ENCODE measurements around the gene ASB7. TPM values are rescaled to one million over a fixed set of nuclear protein-coding genes. Genes with fewer than 3 reads are reported as not detected.

ASB7 gene, protein sequence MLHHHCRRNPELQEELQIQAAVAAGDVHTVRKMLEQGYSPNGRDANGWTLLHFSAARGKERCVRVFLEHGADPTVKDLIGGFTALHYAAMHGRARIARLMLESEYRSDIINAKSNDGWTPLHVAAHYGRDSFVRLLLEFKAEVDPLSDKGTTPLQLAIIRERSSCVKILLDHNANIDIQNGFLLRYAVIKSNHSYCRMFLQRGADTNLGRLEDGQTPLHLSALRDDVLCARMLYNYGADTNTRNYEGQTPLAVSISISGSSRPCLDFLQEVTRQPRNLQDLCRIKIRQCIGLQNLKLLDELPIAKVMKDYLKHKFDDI
- total RNA-seq (2021) (17.9 and 19.0 TPM in 2 replicates), Bru-seq, nascent RNA (percentile 78 among the genes with signal in this experiment), BruChase-seq, experiment 1, labeled RNA remaining after a 2-hour chase (percentile 83 among the genes with signal in this experiment), BruChase-seq, experiment 2, labeled RNA remaining after a 6-hour chase (percentile 54 among the genes with signal in this experiment)
- long read RNA-seq, full-length matches to known transcripts: 10 of 13 reads
- long read RNA-seq, partial matches to known transcripts: 1 of 13 reads
- long read RNA-seq, other reads (novel, unspliced or antisense): 2 of 13 reads

GRCh38 chr15:100602064-100602822 lies at the start of gene ASB7, which contains the start of gene LINS1:
ASB7 (plus strand) TSS chr15:100602589; CDS start chr15:100612217, 9,628 bp downstream.
LINS1 (minus strand) TSS chr15:100602184; CDS start chr15:100580842, 21,342 bp downstream.
- POLR2A ChIA-PET (ENCODE audit: unreplicated experiment): interaction anchor here (0.6 to 0.8 kb wide), 3 partner anchors 406 to 1036 kb away, joined by 3 to 6 read pairs (median 4); no protein-coding TSS in a partner anchor
- H3K9me2 ChIP-seq (ENCODE audit: insufficient read depth): no peaks in the 10 kb centered on the region
- H3K27ac ChIP-seq: peak within 1 kb of the TSS; percentile 26
- peaks cover 21% of the 10 kb centered on the region for H3K36me3 ChIP-seq (ENCODE audit: low read depth)
- peaks cover 5% of the 10 kb centered on the region; the same call in 1 of the 2 replicates for H4K20me1 ChIP-seq (ENCODE audit: insufficient read depth)
- H2AFZ ChIP-seq: peak within 1 kb of the TSS; percentile 96
- no TSS peak for BruUV-seq (replicated peaks)
- no peak for TF ChIP-seq EZH2 (IDR thresholded peaks at IDR 0.05; ENCODE audit: low read depth)
- TF ChIP-seq, protein P1, sequence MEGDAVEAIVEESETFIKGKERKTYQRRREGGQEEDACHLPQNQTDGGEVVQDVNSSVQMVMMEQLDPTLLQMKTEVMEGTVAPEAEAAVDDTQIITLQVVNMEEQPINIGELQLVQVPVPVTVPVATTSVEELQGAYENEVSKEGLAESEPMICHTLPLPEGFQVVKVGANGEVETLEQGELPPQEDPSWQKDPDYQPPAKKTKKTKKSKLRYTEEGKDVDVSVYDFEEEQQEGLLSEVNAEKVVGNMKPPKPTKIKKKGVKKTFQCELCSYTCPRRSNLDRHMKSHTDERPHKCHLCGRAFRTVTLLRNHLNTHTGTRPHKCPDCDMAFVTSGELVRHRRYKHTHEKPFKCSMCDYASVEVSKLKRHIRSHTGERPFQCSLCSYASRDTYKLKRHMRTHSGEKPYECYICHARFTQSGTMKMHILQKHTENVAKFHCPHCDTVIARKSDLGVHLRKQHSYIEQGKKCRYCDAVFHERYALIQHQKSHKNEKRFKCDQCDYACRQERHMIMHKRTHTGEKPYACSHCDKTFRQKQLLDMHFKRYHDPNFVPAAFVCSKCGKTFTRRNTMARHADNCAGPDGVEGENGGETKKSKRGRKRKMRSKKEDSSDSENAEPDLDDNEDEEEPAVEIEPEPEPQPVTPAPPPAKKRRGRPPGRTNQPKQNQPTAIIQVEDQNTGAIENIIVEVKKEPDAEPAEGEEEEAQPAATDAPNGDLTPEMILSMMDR (conservative IDR thresholded peaks at IDR 0.05): no peak
- H3K4me1 ChIP-seq (replicated peaks; ENCODE audit: insufficient read depth): peaks cover 20% of the 10 kb centered on the region
- peaks cover 88% of the 10 kb centered on the region for H3K79me2 ChIP-seq (ENCODE audit: low read depth)
- H3K4me3 ChIP-seq: peak within 1 kb of the TSS; percentile 86
- H3K27me3 ChIP-seq (ENCODE audit: insufficient read depth, low read depth): no peaks in the 10 kb centered on the region
- peak; percentile 99 for DNase-seq
- intact Hi-C loops (cut with micrococcal nuclease; ENCODE audit: unreplicated experiment): loop anchor here (1.0 to 10.0 kb wide), 4 partner anchors 252 to 1327 kb away; partner anchors contain the start of gene CHSY1
- H3K4me2 ChIP-seq: peak within 1 kb of the TSS; percentile 95
- no peaks in the 10 kb centered on the region for H3K9me3 ChIP-seq (ENCODE audit: insufficient read depth, low read depth)
- H3F3A ChIP-seq (ENCODE audit: insufficient read depth, low read depth): no peaks in the 10 kb centered on the region
- CTCF ChIA-PET: interaction anchor here (0.6 to 1.3 kb wide), 2 partner anchors 95 to 253 kb away, joined by 3 read pairs; no protein-coding TSS in a partner anchor

DNA sequence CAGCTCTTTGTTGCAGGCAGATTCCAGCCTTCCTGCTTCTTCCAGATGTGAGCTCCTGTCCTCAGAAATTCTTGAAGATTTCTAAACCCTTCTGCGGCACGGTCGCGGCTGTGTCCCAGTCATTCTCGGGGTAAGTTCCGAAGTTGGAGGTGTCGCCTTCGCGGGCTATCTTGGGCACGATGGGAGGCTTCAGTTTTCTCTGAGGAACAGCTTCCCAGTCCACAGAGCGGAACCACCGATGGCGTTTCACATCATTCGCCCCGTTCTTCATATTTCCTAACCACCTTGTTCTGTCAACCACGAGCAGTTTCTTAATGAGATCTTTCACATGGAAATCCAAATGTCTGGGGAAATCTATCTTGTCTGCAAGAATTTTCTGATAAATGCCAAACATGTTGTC lies 48.9 kb upstream of the ASB7 start:
- no peak overlapping the region for H3K4me2 ChIP-seq
- H3K27ac ChIP-seq: no peak overlapping the region
- no peaks in the 10 kb centered on the region for H4K20me1 ChIP-seq (ENCODE audit: insufficient read depth)
- H3K9me2 ChIP-seq (ENCODE audit: insufficient read depth): no peaks in the 10 kb centered on the region
- TF ChIP-seq, protein P1 (conservative IDR thresholded peaks at IDR 0.05): no peak
- TF ChIP-seq EZH2 (IDR thresholded peaks at IDR 0.05; ENCODE audit: low read depth): no peak
- H3K79me2 ChIP-seq (ENCODE audit: low read depth): no peaks in the 10 kb centered on the region
- H2AFZ ChIP-seq: no peak overlapping the region
- DNase-seq: no peak
- no peak overlapping the region for H3K4me3 ChIP-seq
- no peaks in the 10 kb centered on the region for H3K36me3 ChIP-seq (ENCODE audit: low read depth)
- BruUV-seq (replicated peaks): no TSS peak
- H3K4me1 ChIP-seq (replicated peaks; ENCODE audit: insufficient read depth): no peaks in the 10 kb centered on the region
- H3K9me3 ChIP-seq (ENCODE audit: insufficient read depth, low read depth): no peaks in the 10 kb centered on the region
- ChIA-PET CTCF (no interaction called here), POLR2A (ENCODE audit: unreplicated experiment) (no interaction called here)
- H3F3A ChIP-seq (ENCODE audit: insufficient read depth, low read depth): no peaks in the 10 kb centered on the region
- intact Hi-C loops (cut with micrococcal nuclease; ENCODE audit: unreplicated experiment): no loop called here
- peaks cover 31% of the 10 kb centered on the region; the same call in 1 of the 2 replicates for H3K27me3 ChIP-seq (ENCODE audit: insufficient read depth, low read depth)

DNA sequence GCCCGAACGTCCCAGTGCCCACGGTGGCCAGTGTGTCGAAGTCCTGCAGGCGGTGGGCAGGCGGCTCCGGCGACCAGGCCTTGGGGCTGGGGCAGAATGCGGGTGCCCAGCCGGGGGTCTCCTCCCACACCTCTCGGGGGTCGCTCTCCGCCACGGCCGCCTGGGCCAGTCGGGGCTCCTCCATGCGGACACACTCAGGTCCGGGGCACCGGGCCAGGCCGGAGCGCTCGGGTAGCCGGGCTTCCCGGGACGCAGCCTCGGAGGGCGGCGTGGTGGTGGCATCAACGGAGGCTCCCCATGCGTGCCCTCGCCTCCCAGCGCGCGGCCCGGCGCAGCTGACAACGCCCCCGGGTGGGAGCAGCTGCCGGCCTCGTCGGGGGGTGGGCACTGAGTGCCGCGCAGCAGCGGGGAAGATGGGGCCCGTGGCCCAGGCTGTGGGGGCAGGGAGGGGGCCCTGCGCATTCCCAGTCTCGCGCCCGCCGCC lies 43.6 kb upstream of the ASB7 start:
- no peaks in the 10 kb centered on the region; the same call in 1 of the 2 replicates for H3K9me3 ChIP-seq (ENCODE audit: insufficient read depth, low read depth)
- no peak for DNase-seq
- no peak overlapping the region for H3K4me2 ChIP-seq
- no peak overlapping the region for H3K4me3 ChIP-seq
- peaks cover 18% of the 10 kb centered on the region for H3K4me1 ChIP-seq (replicated peaks; ENCODE audit: insufficient read depth)
- ChIA-PET CTCF (no interaction called here), POLR2A (ENCODE audit: unreplicated experiment) (no interaction called here)
- no peaks in the 10 kb centered on the region for H3K9me2 ChIP-seq (ENCODE audit: insufficient read depth)
- TF ChIP-seq, protein P1 (conservative IDR thresholded peaks at IDR 0.05): no peak
- TF ChIP-seq EZH2 (IDR thresholded peaks at IDR 0.05; ENCODE audit: low read depth): no peak
- intact Hi-C loops (cut with micrococcal nuclease; ENCODE audit: unreplicated experiment): no loop called here
- H4K20me1 ChIP-seq (ENCODE audit: insufficient read depth): no peaks in the 10 kb centered on the region
- 0 out of 2 replicates have a peak, but pooled peaks cover 4% of the 10 kb centered on the region for H3F3A ChIP-seq (ENCODE audit: insufficient read depth, low read depth)
- no TSS peak for BruUV-seq (replicated peaks)
- H2AFZ ChIP-seq: no peak overlapping the region
- H3K27me3 ChIP-seq (ENCODE audit: insufficient read depth, low read depth): no peaks in the 10 kb centered on the region
- H3K36me3 ChIP-seq (ENCODE audit: low read depth): no peaks in the 10 kb centered on the region
- no peaks in the 10 kb centered on the region for H3K79me2 ChIP-seq (ENCODE audit: low read depth)
- H3K27ac ChIP-seq: no peak overlapping the region

All from PC-9 (cell line).